RKO (cell line): ENCODE results near the gene IL17RE.

Experiments
- DNase-seq: peaks from one replicate; pipeline ENCODE4 v3.0.0-alpha.2; 2016; ENCODE audit warnings: low spot score

The IL17RE gene

GRCh38 chr3:9908286-9908685 is 5.6 kb downstream of the IL17RE start:
- DNase-seq = no peak

GRCh38 chr3:9909221-9910013 is 6.8 kb downstream of the IL17RE start:
- DNase-seq = no peak

GRCh38 chr3:9911863-9912262 is 9.2 kb downstream of the IL17RE start:
- no peak for DNase-seq

GRCh38 chr3:9912294-9912935 is 9.8 kb downstream of the IL17RE start:
- peak; percentile 35 for DNase-seq

GRCh38 chr3:9913601-9914000 is 11.0 kb downstream of the IL17RE start:
- DNase-seq = no peak

- DNase-seq = no peak
Observed at GRCh38 chr3:9914011-9914410, 11.4 kb downstream of the IL17RE start.

- peak; percentile 58 for DNase-seq
Observed at GRCh38 chr3:9914559-9915253, 12.1 kb downstream of the IL17RE start.

GRCh38 chr3:9915254-9916141 is 12.8 kb downstream of the IL17RE start:
- peak; percentile 88 for DNase-seq

GRCh38 chr3:9916346-9916733 is 13.7 kb downstream of the IL17RE start:
- peak; percentile 57 for DNase-seq

GRCh38 chr3:9916734-9917680 is 14.4 kb downstream of the IL17RE start, which contains the start of gene IL17RC:
Gene IL17RC, plus strand, starts transcription at chr3:9917098. Its CDS starts 218 bp downstream, at chr3:9917316.
- DNase-seq = peak; percentile 96

GRCh38 chr3:9917820-9918219 is 15.2 kb downstream of the IL17RE start:
- DNase-seq = no peak

- no peak for DNase-seq
Observed at GRCh38 chr3:9918261-9919038, 15.8 kb downstream of the IL17RE start.

- no peak for DNase-seq
Observed at GRCh38 chr3:9928158-9928557, 25.5 kb downstream of the IL17RE start.

GRCh38 chr3:9930804-9931418 is 28.3 kb downstream of the IL17RE start:
- DNase-seq = no peak

GRCh38 chr3:9932535-9932842 is 29.8 kb downstream of the IL17RE start:
- no peak for DNase-seq

- peak; percentile 95 for DNase-seq
Observed at GRCh38 chr3:9932843-9933560, 30.4 kb downstream of the IL17RE start.

- peak; percentile 95 for DNase-seq
Observed at GRCh38 chr3:9933561-9934234, 31.1 kb downstream of the IL17RE start, which contains the start of gene CRELD1. Gene CRELD1, plus strand, starts transcription at chr3:9933834. Its CDS starts 605 bp downstream, at chr3:9934439.

GRCh38 chr3:9934235-9934621 is 31.6 kb downstream of the IL17RE start:
- no peak for DNase-seq
